B cell (primary cell): ENCODE measurements around the gene GMCL1. TPM values are rescaled to one million over a fixed set of nuclear protein-coding genes. Genes with fewer than 3 reads are reported as not detected.

Experiments
- ATAC-seq: fragments of 200-7000 bp; cut with Tn5 transposase; one replicate; pipeline ENCODE4 v1.10.0; 2021; ENCODE audit warnings: low read depth, mild to moderate bottlenecking, moderate number of reproducible peaks, moderate library complexity
- CTCF ChIA-PET: fragments of 350-600 bp; sonication (Branson Sonifier 250); formaldehyde crosslinking; loops from one replicate; lab custom pipeline; 2021; ENCODE audit warnings: antibody characterized with exemption, inconsistent platforms; lab: Charles Lee
- POLR2A ChIA-PET: fragments of 350-600 bp; sonication (Branson Sonifier 250); formaldehyde crosslinking; loops from one replicate; lab custom pipeline; 2021; ENCODE audit warnings: antibody characterized with exemption; lab: Charles Lee
- DNase-seq: peaks from one replicate; pipeline ENCODE4 v3.0.0; 2013
- H2AFZ ChIP-seq: 2 replicates; pipeline ENCODE4 v1.6.1; 2012; ENCODE audit warnings: mild to moderate bottlenecking, low read depth, low read length; ENCODE audit not compliant: insufficient read depth, poor library complexity, severe bottlenecking
- H3K27ac ChIP-seq, 2 donors: 1 replicate in 1 of 2; 2 replicates in 1 of 2; pipeline ENCODE4 v1.5.1; 2012 to 2013; ENCODE audit warnings: low read length in 2 of 2, mild to moderate bottlenecking in 2 of 2, moderate library complexity in 1 of 2
- H3K27me3 ChIP-seq, 4 experiments: fragments of 200-600 bp in 1 of 4; sonication (generic) in 1 of 4; replicated peaks in 1 of 4; 1 replicate in 2 of 4; 2 replicates in 2 of 4; pipeline versions ENCODE4 v1.6.1 to v1.7.0; 2013 to 2016; ENCODE audit warnings: low read length in 3 of 4, mild to moderate bottlenecking in 2 of 4, mixed read lengths in 1 of 4, moderate library complexity in 1 of 4; ENCODE audit not compliant: insufficient read depth in 4 of 4, control insufficient read depth in 3 of 4; ENCODE audit errors: control extremely low read depth in 1 of 4
- H3K36me3 ChIP-seq, 2 experiments: replicated peaks in 1 of 2; 1 replicate in 1 of 2; 2 replicates in 1 of 2; pipeline versions ENCODE4 v1.6.1 to v1.7.1; 2013; ENCODE audit warnings: low read length in 1 of 2; ENCODE audit not compliant: insufficient read depth in 2 of 2, control insufficient read depth in 1 of 2; ENCODE audit errors: control extremely low read depth in 1 of 2, extremely low read depth in 1 of 2
- H3K4me1 ChIP-seq, 2 donors: fragments of 200-600 bp in 1 of 2; sonication (generic) in 1 of 2; 1 replicate in 1 of 2; 2 replicates in 1 of 2; pipeline versions ENCODE4 v1.5.1 to v1.6.1; 2013 to 2017; ENCODE audit warnings: low read length in 2 of 2; ENCODE audit not compliant: control insufficient read depth in 2 of 2, insufficient read depth in 2 of 2
- H3K4me2 ChIP-seq: replicated peaks from 2 replicates; pipeline ENCODE3; 2012; ENCODE audit warnings: mild to moderate bottlenecking, low read depth, low read length; ENCODE audit not compliant: poor library complexity, severe bottlenecking
- H3K4me3 ChIP-seq, 5 experiments: fragments of 200-600 bp in 1 of 5; sonication (generic) in 1 of 5; 1 replicate in 3 of 5; 2 replicates in 2 of 5; pipeline versions ENCODE4 v1.5.1 to v1.7.0; 2011 to 2016; ENCODE audit warnings: low read length in 4 of 5, mild to moderate bottlenecking in 4 of 5, low read depth in 2 of 5, control low read depth in 1 of 5, moderate library complexity in 1 of 5; ENCODE audit not compliant: insufficient read depth in 1 of 5; ENCODE audit errors: control extremely low read depth in 1 of 5, extremely low read depth in 1 of 5
- H3K79me2 ChIP-seq: fragments of 200-600 bp; sonication (generic); one replicate; pipeline ENCODE4 v1.6.0; 2016; ENCODE audit warnings: low read length; ENCODE audit not compliant: control insufficient read depth, insufficient read depth
- H3K9ac ChIP-seq: fragments of 200-600 bp; sonication (generic); 2 replicates; pipeline ENCODE4 v1.6.1; 2017; ENCODE audit warnings: mild to moderate bottlenecking, low read length, moderate library complexity
- H3K9me3 ChIP-seq, 3 donors: one replicate each; pipeline versions ENCODE4 v1.6.1 to v1.7.1; 2013; ENCODE audit warnings: low read length in 2 of 3; ENCODE audit not compliant: control insufficient read depth in 2 of 3, insufficient read depth in 1 of 3; ENCODE audit errors: control extremely low read depth in 1 of 3
- H4K20me1 ChIP-seq: 2 replicates; pipeline ENCODE4 v1.6.0; 2012; ENCODE audit warnings: mild to moderate bottlenecking, low read length; ENCODE audit not compliant: insufficient read depth, control insufficient read depth, poor library complexity, severe bottlenecking
- H3K27ac Mint-ChIP-seq: one replicate; pipeline ENCODE4 v1.8.0; 2021; ENCODE audit warnings: mixed read lengths
- H3K27me3 Mint-ChIP-seq: one replicate; pipeline ENCODE4 v1.8.0; 2021; ENCODE audit warnings: mixed read lengths
- H3K4me1 Mint-ChIP-seq: one replicate; pipeline ENCODE4 v1.8.0; 2021; ENCODE audit warnings: mixed read lengths
- H3K4me3 Mint-ChIP-seq: one replicate; pipeline ENCODE4 v1.8.0; 2021; ENCODE audit warnings: mixed read lengths
- H3K9me3 Mint-ChIP-seq: one replicate; pipeline ENCODE4 v1.8.0; 2022; ENCODE audit warnings: mixed read lengths; ENCODE audit not compliant: insufficient read depth
- EZH2 ChIP-seq: IDR thresholded peaks from 2 replicates; pipeline ENCODE4 v1.6.1; 2012; ENCODE audit warnings: borderline replicate concordance, low read depth, mild to moderate bottlenecking, moderate library complexity, low read length; ENCODE audit not compliant: insufficient read depth, poor library complexity, severe bottlenecking
- WGBS: methylation state at CpG from one replicate; pipeline ENCODE4 v1.1.5; 2013; ENCODE audit warnings: missing lambda C conversion rate; ENCODE audit not compliant: insufficient coverage; 5-methylcytosine and 5-hydroxymethylcytosine counted together
- intact Hi-C: fragments of 100-400 bp; cut with micrococcal nuclease; formaldehyde crosslinking; loops from one replicate; pipeline ENCODE4 v1.10.0; 2022
- polyA plus RNA-seq: library from polyadenylated mRNA; depleted of rRNA; stranded (reverse); fragments of >200 nt; gene quantifications from 2 replicates; pipeline ENCODE4 v1.2.3, GENCODE V29; 2012
- total RNA-seq, 2 donors: library from RNA; stranded (reverse); fragments of 120-200 nt in 1 of 2; gene quantifications; 1 replicate in 1 of 2; 2 replicates in 1 of 2; pipeline versions ENCODE4 v1.2.3 to v1.2.4, GENCODE V29; 2013 to 2022
- TF ChIP-seq, protein P1 (sequence below): fragments of 200-600 bp; IDR thresholded peaks from one replicate; pipeline ENCODE4 v1.8.0; 2022; ENCODE audit warnings: antibody characterized with exemption, mild to moderate bottlenecking

Gene GMCL1
- total and polyA plus RNA-seq, 2 donors (not counting 1 experiment from before 2014, with no cell fraction given): 6.0 to 26.3 TPM

GRCh38 chr2:69789175-69789721, 40.2 kb upstream of the GMCL1 start:
- Histone ChIP-seq H3K9ac (peak overlapping the region; percentile 65), H3K4me3 (peak overlapping the region in 1 of 5 experiments; percentile 50), H3K9me3 (no peaks in the 10 kb centered on the region), H3K27ac (peak overlapping the region; percentile 43 to 85), H3K4me1 (peaks cover 33 to 44% of the 10 kb centered on the region in 2 donors), H3K36me3 (peaks cover 2 to 7% of the 10 kb centered on the region in 2 experiments), H3K79me2 (peaks cover 5% of the 10 kb centered on the region), H4K20me1 (no peaks in the 10 kb centered on the region), H3K4me2 (peak overlapping the region; percentile 75), H3K27me3 (no peaks in the 10 kb centered on the region), H2AFZ (peak overlapping the region; percentile 77)
- WGBS: 72% methylated on average over 6 of the region's 7 CpGs
- POLR2A ChIA-PET: no interaction called here
- intact Hi-C loops: no loop called here
- DNase-seq (no peak), ATAC-seq (no peak)
- Mint-ChIP-seq H3K27me3 (no peaks in the 10 kb centered on the region), H3K27ac (peak overlapping the region; percentile 64), H3K9me3 (no peaks in the 10 kb centered on the region), H3K4me3 (peak overlapping the region; percentile 84), H3K4me1 (peaks cover 37% of the 10 kb centered on the region)
- CTCF ChIA-PET: interaction anchor here (0.6 to 3.1 kb wide), 4 partner anchors 28 to 1510 kb away, joined by 3 to 26 read pairs (median 13); no protein-coding TSS in a partner anchor
- no peak for TF ChIP-seq EZH2
- TF ChIP-seq, protein P1, sequence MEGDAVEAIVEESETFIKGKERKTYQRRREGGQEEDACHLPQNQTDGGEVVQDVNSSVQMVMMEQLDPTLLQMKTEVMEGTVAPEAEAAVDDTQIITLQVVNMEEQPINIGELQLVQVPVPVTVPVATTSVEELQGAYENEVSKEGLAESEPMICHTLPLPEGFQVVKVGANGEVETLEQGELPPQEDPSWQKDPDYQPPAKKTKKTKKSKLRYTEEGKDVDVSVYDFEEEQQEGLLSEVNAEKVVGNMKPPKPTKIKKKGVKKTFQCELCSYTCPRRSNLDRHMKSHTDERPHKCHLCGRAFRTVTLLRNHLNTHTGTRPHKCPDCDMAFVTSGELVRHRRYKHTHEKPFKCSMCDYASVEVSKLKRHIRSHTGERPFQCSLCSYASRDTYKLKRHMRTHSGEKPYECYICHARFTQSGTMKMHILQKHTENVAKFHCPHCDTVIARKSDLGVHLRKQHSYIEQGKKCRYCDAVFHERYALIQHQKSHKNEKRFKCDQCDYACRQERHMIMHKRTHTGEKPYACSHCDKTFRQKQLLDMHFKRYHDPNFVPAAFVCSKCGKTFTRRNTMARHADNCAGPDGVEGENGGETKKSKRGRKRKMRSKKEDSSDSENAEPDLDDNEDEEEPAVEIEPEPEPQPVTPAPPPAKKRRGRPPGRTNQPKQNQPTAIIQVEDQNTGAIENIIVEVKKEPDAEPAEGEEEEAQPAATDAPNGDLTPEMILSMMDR: no peak
